ENCODE data around the gene MACROD2. TPM values are rescaled to one million over a fixed set of nuclear protein-coding genes. Genes with fewer than 3 reads are reported as not detected.

MACROD2 gene
- total RNA-seq, 1 experiment from 2014 or later: not detected

DNA sequence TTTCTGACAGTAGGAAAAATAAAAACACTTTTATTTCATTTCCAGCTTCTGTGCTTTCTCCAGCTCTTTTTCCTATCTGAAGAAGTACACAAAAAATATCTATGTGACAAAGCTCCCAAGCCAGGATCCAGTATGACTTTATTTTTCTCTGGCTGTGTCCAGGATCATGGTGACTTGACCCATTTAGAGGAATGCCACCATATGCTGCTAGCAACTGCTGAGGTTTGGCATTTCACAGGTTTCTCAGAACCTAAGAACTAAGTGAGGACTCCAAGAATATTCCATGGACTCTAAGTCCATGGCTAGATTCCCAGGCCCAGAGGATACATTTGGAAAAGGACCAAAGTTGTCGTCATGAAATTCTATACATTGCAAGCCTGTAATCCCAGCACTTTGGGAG, 1218.7 kb downstream of the MACROD2 start:
- Histone ChIP-seq H3K27me3 (replicated peaks) (no peaks in the 10 kb centered on the region), H3K4me1 (replicated peaks) (no peaks in the 10 kb centered on the region), H3K9me3 (replicated peaks) (peaks cover 11% of the 10 kb centered on the region), H3K36me3 (no peaks in the 10 kb centered on the region), H3K27ac (no peak overlapping the region), H3K4me3 (no peak overlapping the region)
- no peak for DNase-seq (ENCODE audit: low read depth in 1 of 2, low spot score in 2 of 2)

DNA sequence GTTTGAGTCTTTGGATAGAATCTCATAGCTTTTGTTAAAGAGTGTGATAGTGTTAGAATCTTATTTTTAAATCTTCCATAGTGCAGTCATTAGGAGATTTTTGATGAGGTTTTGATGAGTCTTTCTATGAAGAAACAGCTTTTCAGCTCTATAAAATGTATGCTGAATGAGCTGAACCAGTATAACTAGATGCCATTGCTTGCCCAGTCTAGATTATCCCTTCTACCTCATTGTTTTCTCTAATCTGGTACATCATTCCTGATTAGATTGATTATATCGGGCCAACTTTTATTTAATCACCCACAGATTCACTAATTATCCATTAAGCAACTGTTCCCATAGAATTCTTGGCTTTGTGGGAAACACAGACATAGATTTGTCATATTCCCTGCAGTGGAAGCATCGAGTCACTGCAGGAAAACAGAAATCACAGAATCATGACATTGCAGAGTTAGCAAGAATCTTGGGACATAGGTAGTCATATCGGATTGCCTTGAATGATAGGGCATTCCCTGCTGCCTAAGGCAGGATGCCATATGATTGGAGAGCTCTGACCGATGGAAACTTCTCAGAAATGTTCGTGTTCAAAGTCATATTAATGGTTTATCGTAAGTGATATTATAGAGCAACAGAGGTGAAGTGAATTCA, 1224.8 kb downstream of the MACROD2 start:
- no peak for DNase-seq (ENCODE audit: low read depth in 1 of 2, low spot score in 2 of 2)
- H3K27ac ChIP-seq: no peak overlapping the region
- no peaks in the 10 kb centered on the region for H3K4me1 ChIP-seq (replicated peaks)
- no peak overlapping the region for H3K4me3 ChIP-seq
- no peaks in the 10 kb centered on the region for H3K36me3 ChIP-seq
- no peaks in the 10 kb centered on the region for H3K9me3 ChIP-seq (replicated peaks)
- H3K27me3 ChIP-seq (replicated peaks): no peaks in the 10 kb centered on the region

DNA sequence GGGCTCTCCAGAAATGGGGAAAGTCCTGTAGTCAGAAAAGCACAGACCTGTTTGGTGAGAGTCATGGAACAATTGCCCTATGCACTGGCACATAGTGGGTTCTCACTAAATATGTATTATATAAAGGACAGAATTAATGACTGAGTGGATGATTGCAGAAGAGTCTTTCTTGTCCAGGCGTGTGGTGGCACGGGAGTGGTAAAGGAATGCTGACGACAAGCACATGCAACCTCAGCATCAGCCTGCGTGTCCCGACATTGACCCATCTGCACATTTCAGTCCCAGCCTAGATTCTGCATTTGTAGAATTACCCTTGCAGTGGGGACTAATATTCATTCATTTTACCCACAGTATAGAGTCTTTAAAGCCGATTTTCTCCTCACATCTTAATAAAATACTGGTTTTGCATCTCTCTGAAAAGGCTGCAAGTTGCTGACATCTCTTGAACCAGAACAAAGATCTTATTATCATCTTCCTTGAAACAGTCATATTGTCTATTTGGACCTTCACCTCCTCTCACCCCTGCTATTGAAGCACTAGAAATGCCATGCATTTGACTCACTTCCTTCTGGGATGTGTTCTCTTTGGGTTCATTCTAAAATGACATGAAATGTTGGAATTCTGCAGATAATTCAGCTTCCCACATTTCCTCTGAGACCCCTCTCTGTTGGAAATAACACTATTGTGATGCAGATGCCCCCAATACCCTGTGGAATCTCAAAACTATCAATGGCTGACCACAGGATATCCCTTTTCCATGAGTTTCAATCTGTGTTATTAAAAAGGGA, 1225.7 kb downstream of the MACROD2 start:
- H3K36me3 ChIP-seq: no peaks in the 10 kb centered on the region
- H3K9me3 ChIP-seq (replicated peaks): no peaks in the 10 kb centered on the region
- no peak overlapping the region for H3K4me3 ChIP-seq
- no peaks in the 10 kb centered on the region for H3K27me3 ChIP-seq (replicated peaks)
- no peak overlapping the region for H3K27ac ChIP-seq
- DNase-seq (ENCODE audit: low read depth in 1 of 2, low spot score in 2 of 2): no peak
- H3K4me1 ChIP-seq (replicated peaks): no peaks in the 10 kb centered on the region

DNA sequence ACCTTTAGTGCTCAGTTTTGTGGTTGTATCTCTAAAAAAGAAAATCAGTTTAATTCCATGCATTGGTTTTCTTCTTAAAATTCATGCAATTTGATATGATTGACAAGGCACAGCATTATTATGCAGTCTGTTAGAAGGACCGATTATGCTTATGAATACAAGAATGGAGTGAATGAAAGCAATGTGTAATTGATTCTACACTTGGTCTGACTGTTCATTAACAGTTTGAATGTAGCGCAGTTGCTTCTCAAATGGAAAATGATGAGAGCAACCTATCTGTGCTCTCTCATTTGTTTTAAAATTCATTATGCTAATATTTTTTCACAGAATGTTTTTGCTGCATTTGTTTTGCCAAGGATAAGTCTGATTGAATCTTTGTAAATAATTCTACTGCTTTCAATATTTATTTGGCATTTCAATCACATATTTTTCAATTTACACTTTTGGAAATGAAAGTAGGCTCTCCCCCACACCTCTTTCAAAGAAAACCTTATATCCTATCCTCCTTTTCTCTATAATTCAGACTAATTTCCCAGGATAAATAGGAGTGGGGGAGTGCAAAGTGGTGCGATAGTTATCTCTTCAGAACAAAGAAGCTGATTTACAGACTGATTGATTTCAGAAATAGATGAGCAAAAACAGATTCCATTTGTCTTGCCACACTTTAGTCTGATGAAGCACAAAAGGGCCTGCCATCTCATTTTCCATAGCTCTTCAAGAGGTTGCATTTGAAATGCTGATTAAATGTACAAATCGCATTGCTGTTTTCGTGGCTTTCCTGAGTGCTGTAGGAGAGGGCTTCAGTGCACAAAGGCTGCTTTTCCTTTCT, 1227.4 kb downstream of the MACROD2 start:
- H3K27ac ChIP-seq: no peak overlapping the region
- no peak for DNase-seq (ENCODE audit: low read depth in 1 of 2, low spot score in 2 of 2)
- H3K36me3 ChIP-seq: no peaks in the 10 kb centered on the region
- no peaks in the 10 kb centered on the region for H3K27me3 ChIP-seq (replicated peaks)
- H3K9me3 ChIP-seq (replicated peaks): peaks cover 3% of the 10 kb centered on the region; the same call in 1 of the 2 replicates
- H3K4me1 ChIP-seq (replicated peaks): no peaks in the 10 kb centered on the region
- H3K4me3 ChIP-seq: no peak overlapping the region

DNA sequence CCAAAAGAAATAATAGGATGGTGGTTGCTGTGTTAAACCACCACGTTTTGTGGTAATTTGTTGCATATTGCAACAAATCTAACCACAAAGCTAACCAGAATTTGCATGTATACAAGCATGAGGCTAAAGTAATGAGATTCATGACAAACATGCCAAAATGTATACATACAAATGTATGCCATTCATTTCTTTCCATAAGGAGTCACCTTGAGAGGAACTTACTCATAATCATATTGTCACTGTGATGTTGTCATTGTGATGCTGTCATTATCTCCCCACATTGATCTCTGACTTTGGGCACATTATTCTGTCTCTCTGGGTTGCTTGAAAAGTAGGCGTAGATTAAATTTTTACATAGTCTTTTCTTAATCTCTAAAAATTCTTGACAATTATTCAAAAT, 1228.9 kb downstream of the MACROD2 start:
- H3K9me3 ChIP-seq (replicated peaks): peaks cover 3% of the 10 kb centered on the region; the same call in 1 of the 2 replicates
- H3K4me1 ChIP-seq (replicated peaks): no peaks in the 10 kb centered on the region
- no peak overlapping the region for H3K27ac ChIP-seq
- no peak overlapping the region for H3K4me3 ChIP-seq
- no peak for DNase-seq (ENCODE audit: low read depth in 1 of 2, low spot score in 2 of 2)
- H3K36me3 ChIP-seq: no peaks in the 10 kb centered on the region
- no peaks in the 10 kb centered on the region for H3K27me3 ChIP-seq (replicated peaks)

DNA sequence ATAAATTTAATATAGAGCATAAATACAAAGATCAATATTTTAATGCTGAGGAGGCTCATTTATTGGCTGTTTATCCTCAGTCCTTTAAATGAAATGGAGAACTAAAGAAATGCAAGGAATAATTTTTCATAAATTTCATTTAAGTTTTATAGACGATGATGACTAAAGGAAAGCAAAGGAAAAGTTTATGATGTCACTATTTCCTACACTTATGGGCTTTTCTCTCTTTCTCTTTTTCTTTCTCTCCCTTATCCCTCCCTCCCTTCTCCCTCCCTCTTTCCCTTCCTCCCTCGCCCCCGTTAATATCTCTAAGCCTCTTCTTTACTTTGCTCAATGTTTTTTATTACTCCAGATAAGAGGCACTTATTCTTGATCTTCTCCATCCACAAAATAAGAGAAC, 1231.8 kb downstream of the MACROD2 start:
- H3K4me1 ChIP-seq (replicated peaks): no peaks in the 10 kb centered on the region
- DNase-seq (ENCODE audit: low read depth in 1 of 2, low spot score in 2 of 2): no peak
- H3K27ac ChIP-seq: no peak overlapping the region
- no peaks in the 10 kb centered on the region for H3K27me3 ChIP-seq (replicated peaks)
- no peak overlapping the region for H3K4me3 ChIP-seq
- H3K9me3 ChIP-seq (replicated peaks): peaks cover 3% of the 10 kb centered on the region
- no peaks in the 10 kb centered on the region for H3K36me3 ChIP-seq

DNA sequence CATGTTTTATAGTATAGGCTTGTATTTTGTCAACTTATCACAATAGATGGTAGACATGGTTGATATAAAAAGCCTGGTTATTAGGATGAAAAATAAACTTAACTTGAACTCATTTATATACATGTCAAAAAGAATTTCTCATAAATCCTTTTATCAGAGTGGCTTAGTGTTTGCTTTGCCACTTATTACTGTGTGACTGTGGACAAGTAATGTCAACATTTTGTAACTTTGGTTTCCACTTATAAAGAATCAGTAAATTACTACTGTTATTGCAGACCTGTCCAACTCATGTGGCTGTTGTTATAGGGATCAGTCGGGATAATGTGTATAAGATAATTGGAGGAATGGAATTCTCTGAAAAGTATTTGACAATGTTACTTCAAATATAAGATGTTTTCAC, 1236.9 kb downstream of the MACROD2 start:
- Histone ChIP-seq H3K27me3 (replicated peaks) (no peaks in the 10 kb centered on the region), H3K4me3 (no peak overlapping the region), H3K9me3 (replicated peaks) (peaks cover 2% of the 10 kb centered on the region), H3K27ac (no peak overlapping the region), H3K4me1 (replicated peaks) (no peaks in the 10 kb centered on the region), H3K36me3 (no peaks in the 10 kb centered on the region)
- DNase-seq (ENCODE audit: low read depth in 1 of 2, low spot score in 2 of 2): no peak

DNA sequence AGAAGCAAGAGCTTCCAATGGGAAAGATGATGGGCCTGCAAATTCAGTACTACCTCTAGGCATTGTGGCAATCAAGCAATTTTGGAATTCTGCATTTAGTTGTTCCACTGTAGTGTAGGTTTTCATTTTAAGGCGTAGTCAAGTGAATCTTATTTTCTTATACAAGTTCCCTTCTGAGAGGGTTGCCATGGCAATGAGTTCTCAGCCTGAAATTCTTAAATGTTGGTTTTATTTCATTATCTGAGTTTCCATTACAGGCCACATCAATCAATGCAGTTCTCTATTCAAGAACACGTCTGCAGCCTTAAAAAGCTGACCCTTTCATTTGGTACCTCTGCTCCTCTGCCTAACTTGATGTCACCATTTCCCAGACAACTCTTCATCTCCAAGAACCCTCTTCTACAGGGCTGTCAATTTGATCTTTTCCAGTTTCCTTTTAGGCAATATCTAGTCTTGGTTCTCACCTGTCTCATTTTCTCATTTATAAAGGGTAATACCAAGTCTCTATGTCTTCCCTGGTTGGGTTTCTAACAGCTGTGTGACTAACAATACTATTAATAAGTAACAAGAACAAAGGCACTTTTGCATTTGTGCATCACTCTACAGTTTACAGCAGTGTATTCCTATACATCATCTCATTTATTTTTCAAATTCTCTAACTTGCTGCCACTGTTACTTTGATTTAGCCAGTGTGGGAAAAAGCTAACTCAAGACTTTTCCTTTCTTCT, 1240.3 kb downstream of the MACROD2 start:
- Histone ChIP-seq H3K9me3 (replicated peaks) (no peaks in the 10 kb centered on the region), H3K27ac (no peak overlapping the region), H3K27me3 (replicated peaks) (no peaks in the 10 kb centered on the region), H3K4me1 (replicated peaks) (no peaks in the 10 kb centered on the region), H3K4me3 (no peak overlapping the region), H3K36me3 (no peaks in the 10 kb centered on the region)
- no peak for DNase-seq (ENCODE audit: low read depth in 1 of 2, low spot score in 2 of 2)

DNA sequence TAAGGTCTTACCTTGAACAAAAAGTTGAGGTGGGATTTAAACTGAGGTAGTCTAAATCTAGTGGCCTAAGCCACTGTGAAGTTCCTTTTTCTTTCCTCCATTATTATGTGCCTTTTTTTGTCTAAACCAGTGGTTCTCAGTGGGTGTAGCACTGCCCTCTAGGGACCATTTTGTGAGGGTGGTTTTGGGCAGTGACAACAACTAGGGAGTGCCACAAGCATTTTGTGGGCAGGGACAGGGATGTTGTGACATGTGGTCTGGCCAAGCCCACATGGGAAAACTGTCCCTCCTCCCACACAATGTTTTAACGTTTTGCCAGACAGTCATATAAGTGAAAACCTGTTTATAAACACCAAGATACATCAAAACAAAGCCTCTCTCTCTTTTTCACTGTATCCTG, 1241.5 kb downstream of the MACROD2 start:
- H3K27me3 ChIP-seq (replicated peaks): no peaks in the 10 kb centered on the region
- DNase-seq (ENCODE audit: low read depth in 1 of 2, low spot score in 2 of 2): no peak
- no peaks in the 10 kb centered on the region for H3K9me3 ChIP-seq (replicated peaks)
- H3K27ac ChIP-seq: no peak overlapping the region
- no peaks in the 10 kb centered on the region for H3K36me3 ChIP-seq
- H3K4me1 ChIP-seq (replicated peaks): no peaks in the 10 kb centered on the region
- H3K4me3 ChIP-seq: no peak overlapping the region

DNA sequence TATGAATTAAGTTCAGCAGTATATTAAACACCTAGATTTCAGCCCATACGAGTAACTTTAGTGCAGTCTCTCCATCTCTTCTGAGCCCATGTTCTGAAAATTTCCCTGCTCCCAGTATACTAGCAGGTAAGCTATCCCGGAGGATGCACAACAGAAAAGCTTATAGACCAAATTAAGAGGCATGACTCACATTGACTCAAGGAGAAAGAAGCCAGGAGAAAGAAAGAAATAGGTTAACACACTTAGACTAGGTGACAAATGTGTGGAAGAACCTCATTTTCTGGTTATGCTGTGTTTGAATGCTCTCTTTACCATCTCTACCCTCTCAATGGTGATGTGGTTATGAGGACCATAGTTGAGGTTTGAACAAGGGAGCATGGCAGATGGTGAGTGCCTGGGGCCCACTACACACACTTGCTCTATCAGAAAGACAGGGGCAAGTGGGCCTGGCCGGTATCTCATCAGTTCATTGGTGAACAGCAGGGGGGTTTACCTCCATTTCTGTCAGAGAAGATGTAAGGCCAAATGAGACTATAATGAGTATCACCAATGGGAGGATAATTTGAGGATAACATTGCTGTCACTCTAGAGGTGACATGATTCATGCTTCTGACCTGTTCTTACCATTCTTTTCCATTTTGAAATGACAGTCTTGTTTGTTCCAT, 1244.4 kb downstream of the MACROD2 start:
- no peak for DNase-seq (ENCODE audit: low read depth in 1 of 2, low spot score in 2 of 2)
- Histone ChIP-seq H3K27me3 (replicated peaks) (no peaks in the 10 kb centered on the region), H3K9me3 (replicated peaks) (no peaks in the 10 kb centered on the region), H3K27ac (no peak overlapping the region), H3K4me3 (no peak overlapping the region), H3K4me1 (replicated peaks) (no peaks in the 10 kb centered on the region), H3K36me3 (no peaks in the 10 kb centered on the region)

DNA sequence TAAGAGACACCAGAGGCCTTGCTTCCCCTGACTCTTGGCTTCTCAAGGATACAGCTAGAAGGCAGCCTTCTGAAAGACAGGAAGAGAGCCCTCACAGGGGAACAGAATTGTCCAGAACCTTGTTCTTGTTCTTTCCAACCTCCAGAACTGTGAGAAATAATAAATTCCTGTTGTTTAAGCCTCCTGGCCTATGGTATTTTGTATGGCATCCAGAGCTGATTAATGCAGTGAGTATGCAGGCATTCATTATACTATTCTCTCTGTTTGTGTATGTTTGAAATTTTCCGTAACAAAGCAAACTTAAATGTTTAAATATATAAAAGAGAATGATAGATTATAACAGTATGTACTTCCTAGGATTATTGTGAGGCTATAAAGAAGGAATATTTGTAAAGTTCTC, 1245.5 kb downstream of the MACROD2 start:
- no peaks in the 10 kb centered on the region for H3K9me3 ChIP-seq (replicated peaks)
- H3K4me3 ChIP-seq: no peak overlapping the region
- H3K4me1 ChIP-seq (replicated peaks): no peaks in the 10 kb centered on the region
- DNase-seq (ENCODE audit: low read depth in 1 of 2, low spot score in 2 of 2): no peak
- H3K27ac ChIP-seq: no peak overlapping the region
- no peaks in the 10 kb centered on the region for H3K36me3 ChIP-seq
- H3K27me3 ChIP-seq (replicated peaks): no peaks in the 10 kb centered on the region

DNA sequence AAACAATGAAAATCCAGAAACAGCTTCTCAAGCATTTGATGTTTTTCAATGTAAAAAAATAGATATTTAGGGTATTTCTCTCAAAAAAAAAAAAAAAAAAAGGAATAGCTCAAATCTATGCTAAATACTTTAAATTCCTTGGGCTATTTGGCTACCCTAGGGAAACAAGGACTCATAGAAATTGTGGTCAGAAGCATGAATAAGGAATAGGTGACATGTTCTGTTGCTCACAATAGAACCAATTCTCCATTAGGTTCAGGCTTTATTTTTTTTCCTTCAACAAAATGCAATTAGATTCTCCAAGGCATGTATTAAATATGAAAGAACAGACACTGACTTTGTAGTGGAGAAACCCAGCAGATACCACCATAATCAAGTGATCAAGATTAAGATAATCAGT, 1246.4 kb downstream of the MACROD2 start:
- H3K27me3 ChIP-seq (replicated peaks): no peaks in the 10 kb centered on the region
- H3K4me1 ChIP-seq (replicated peaks): no peaks in the 10 kb centered on the region
- H3K36me3 ChIP-seq: no peaks in the 10 kb centered on the region
- H3K4me3 ChIP-seq: no peak overlapping the region
- no peaks in the 10 kb centered on the region for H3K9me3 ChIP-seq (replicated peaks)
- no peak for DNase-seq (ENCODE audit: low read depth in 1 of 2, low spot score in 2 of 2)
- no peak overlapping the region for H3K27ac ChIP-seq

DNA sequence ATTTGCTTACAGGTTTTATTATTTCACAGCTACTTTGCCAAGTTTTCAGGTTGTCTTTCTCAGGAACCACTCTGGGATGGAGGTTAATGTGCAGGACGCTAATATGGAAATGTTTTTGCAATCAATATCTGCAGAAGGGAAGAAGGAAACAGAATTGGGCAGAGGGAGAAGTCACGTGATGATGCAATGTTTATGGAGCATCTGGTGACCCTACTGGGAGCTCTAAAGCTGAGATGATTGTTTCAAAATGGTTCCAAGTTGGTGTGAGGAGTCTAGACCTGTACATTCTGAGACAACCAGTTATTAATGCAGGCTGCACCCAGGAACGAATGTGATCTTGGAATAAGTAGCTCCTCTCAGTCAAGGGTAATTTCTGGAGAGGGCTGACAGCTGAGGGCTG, 1247.5 kb downstream of the MACROD2 start:
- no peak overlapping the region for H3K4me3 ChIP-seq

More for the DNA sequence above, 1247.5 kb downstream of the MACROD2 start:
- Histone ChIP-seq H3K9me3 (replicated peaks) (no peaks in the 10 kb centered on the region), H3K36me3 (no peaks in the 10 kb centered on the region), H3K27ac (no peak overlapping the region), H3K4me1 (replicated peaks) (no peaks in the 10 kb centered on the region), H3K27me3 (replicated peaks) (no peaks in the 10 kb centered on the region)
- no peak for DNase-seq (ENCODE audit: low read depth in 1 of 2, low spot score in 2 of 2)
